ENCODE results near the gene SMAD2.

SMAD2 gene

GRCh38 chr18:47950511-47950910, 20.1 kb upstream of the SMAD2 start:
- Histone ChIP-seq H3K9ac (ENCODE audit: low read length) (no peak overlapping the region), H3K4me2 (ENCODE audit: low read depth, low read length) (no peak overlapping the region), H4K20me1 (ENCODE audit: insufficient read depth, low read length) (no peaks in the 10 kb centered on the region), H3K36me3 (replicated peaks; ENCODE audit: insufficient read depth, low read length) (no peaks in the 10 kb centered on the region), H2AFZ (ENCODE audit: low read length) (no peak overlapping the region), H3K9me3 (replicated peaks; ENCODE audit: insufficient read depth, low read length) (no peaks in the 10 kb centered on the region), H3K4me1 (ENCODE audit: low read length) (peaks cover 7% of the 10 kb centered on the region), H3K9me2 (replicated peaks; ENCODE audit: insufficient read depth, low read length) (no peaks in the 10 kb centered on the region), H3K27me3 (replicated peaks; ENCODE audit: insufficient read depth, low read length) (no peaks in the 10 kb centered on the region), H3K79me2 (ENCODE audit: low read length) (no peaks in the 10 kb centered on the region), H3F3A (ENCODE audit: insufficient read depth, low read length) (0 out of 2 replicates have a peak, but pooled peaks cover 3% of the 10 kb centered on the region), H3K27ac (ENCODE audit: low read length) (no peak overlapping the region), H3K4me3 (ENCODE audit: low read length) (no peak overlapping the region)
- no peak for TF ChIP-seq EZH2phosphoT487 (IDR thresholded peaks at IDR 0.05; ENCODE audit: low read length)
- no peak for TF ChIP-seq EZH2 (optimal IDR thresholded peaks at IDR 0.05; ENCODE audit: low read depth, low read length)
- no peak for TF ChIP-seq CTCF (IDR thresholded peaks at IDR 0.05; ENCODE audit: low read length)
- DNase-seq = no peak

GRCh38 chr18:47949202-47949601, 18.7 kb upstream of the SMAD2 start:
- H3K4me1 ChIP-seq (ENCODE audit: low read length) = peaks cover 7% of the 10 kb centered on the region
- no peak overlapping the region for H2AFZ ChIP-seq (ENCODE audit: low read length)
- H3K4me3 ChIP-seq (ENCODE audit: low read length) = no peak overlapping the region
- H3K36me3 ChIP-seq (replicated peaks; ENCODE audit: insufficient read depth, low read length) = no peaks in the 10 kb centered on the region
- no peaks in the 10 kb centered on the region for H3K27me3 ChIP-seq (replicated peaks; ENCODE audit: insufficient read depth, low read length)
- no peaks in the 10 kb centered on the region for H3K9me3 ChIP-seq (replicated peaks; ENCODE audit: insufficient read depth, low read length)
- DNase-seq = no peak
- 0 out of 2 replicates have a peak, but pooled peaks cover 3% of the 10 kb centered on the region for H3F3A ChIP-seq (ENCODE audit: insufficient read depth, low read length)
- no peaks in the 10 kb centered on the region for H4K20me1 ChIP-seq (ENCODE audit: insufficient read depth, low read length)
- TF ChIP-seq CTCF (IDR thresholded peaks at IDR 0.05; ENCODE audit: low read length) = no peak
- TF ChIP-seq EZH2 (optimal IDR thresholded peaks at IDR 0.05; ENCODE audit: low read depth, low read length) = no peak
- no peak for TF ChIP-seq EZH2phosphoT487 (IDR thresholded peaks at IDR 0.05; ENCODE audit: low read length)
- no peaks in the 10 kb centered on the region for H3K79me2 ChIP-seq (ENCODE audit: low read length)
- H3K4me2 ChIP-seq (ENCODE audit: low read depth, low read length) = no peak overlapping the region
- H3K9me2 ChIP-seq (replicated peaks; ENCODE audit: insufficient read depth, low read length) = no peaks in the 10 kb centered on the region
- no peak overlapping the region for H3K27ac ChIP-seq (ENCODE audit: low read length)
- no peak overlapping the region for H3K9ac ChIP-seq (ENCODE audit: low read length)

- Histone ChIP-seq H3K9ac (ENCODE audit: low read length) (no peak overlapping the region), H3F3A (ENCODE audit: insufficient read depth, low read length) (no peaks in the 10 kb centered on the region), H2AFZ (ENCODE audit: low read length) (no peak overlapping the region)
These were observed 16.4 kb upstream of the SMAD2 start for GRCh38 chr18:47946889-47947288.

More at GRCh38 chr18:47946889-47947288, 16.4 kb upstream of the SMAD2 start:
- Histone ChIP-seq H3K36me3 (replicated peaks; ENCODE audit: insufficient read depth, low read length) (no peaks in the 10 kb centered on the region), H3K79me2 (ENCODE audit: low read length) (no peaks in the 10 kb centered on the region), H3K4me1 (ENCODE audit: low read length) (no peaks in the 10 kb centered on the region), H3K4me3 (ENCODE audit: low read length) (no peak overlapping the region), H3K27me3 (replicated peaks; ENCODE audit: insufficient read depth, low read length) (no peaks in the 10 kb centered on the region), H3K9me2 (replicated peaks; ENCODE audit: insufficient read depth, low read length) (no peaks in the 10 kb centered on the region), H3K4me2 (ENCODE audit: low read depth, low read length) (no peak overlapping the region), H3K27ac (ENCODE audit: low read length) (no peak overlapping the region), H3K9me3 (replicated peaks; ENCODE audit: insufficient read depth, low read length) (no peaks in the 10 kb centered on the region), H4K20me1 (ENCODE audit: insufficient read depth, low read length) (no peaks in the 10 kb centered on the region)
- TF ChIP-seq EZH2 (optimal IDR thresholded peaks at IDR 0.05; ENCODE audit: low read depth, low read length) (no peak), EZH2phosphoT487 (IDR thresholded peaks at IDR 0.05; ENCODE audit: low read length) (no peak), CTCF (IDR thresholded peaks at IDR 0.05; ENCODE audit: low read length) (no peak)
- DNase-seq = no peak
